GM12892 (cell line): ENCODE measurements around the gene PPFIA1.

Experiments
- POLR2A ChIP-seq: IDR thresholded peaks from 2 replicates; pipeline ENCODE4 v1.6.1; 2011; ENCODE audit warnings: low read depth, low read length, control low read depth
- POLR2AphosphoS5 ChIP-seq: IDR thresholded peaks from 2 replicates; pipeline ENCODE4 v1.6.1; 2011; ENCODE audit warnings: low read depth, low read length, control low read depth
- TAF1 ChIP-seq: IDR thresholded peaks from 2 replicates; pipeline ENCODE4 v1.6.1; 2011; ENCODE audit warnings: low read depth, mild to moderate bottlenecking, control low read depth, low read length, borderline replicate concordance

GRCh38 chr11:70415191-70415590 is 144.7 kb downstream of the PPFIA1 start:
- TF ChIP-seq POLR2AphosphoS5 (no peak), TAF1 (no peak), POLR2A (no peak)
